ENCODE results near the gene NOC3L. TPM values are rescaled to one million over a fixed set of nuclear protein-coding genes. Genes with fewer than 3 reads are reported as not detected.

Gene NOC3L
- total and polyA plus RNA-seq, 10 of the 15 experiments (the other 5 are each of a cell fraction or from before 2014, with no cell fraction given) = 27.8 to 51.4 (median 40.5) TPM

GRCh38 chr10:94286901-94287300 is 75.8 kb downstream of the NOC3L start (continued):
- no peak for TF ChIP-seq ZNF687 (IDR thresholded peaks at IDR 0.05)
- TF ChIP-seq SUZ12 (IDR thresholded peaks at IDR 0.05; ENCODE audit: unreplicated experiment) = no peak
- TF ChIP-seq ATF7 (IDR thresholded peaks at IDR 0.05; ENCODE audit: low read depth) = no peak
- TF ChIP-seq ASH2L (IDR thresholded peaks at IDR 0.05; ENCODE audit: borderline replicate concordance, low read depth) = no peak
- TF ChIP-seq ELK1 (IDR thresholded peaks at IDR 0.05; ENCODE audit: low read depth, low read length) = no peak
- no peak for TF ChIP-seq MXI1 (IDR thresholded peaks at IDR 0.05; ENCODE audit: low read depth, low read length)

- Histone ChIP-seq H3K9ac (ENCODE audit: control insufficient read depth, insufficient read depth, low read length) (no peak overlapping the region), H3K79me2 (ENCODE audit: control insufficient read depth, insufficient read depth, low read length) (no peaks in the 10 kb centered on the region), H3K36me3 (ENCODE audit: control insufficient read depth in 2 of 2, insufficient read depth in 2 of 2, low read length in 1 of 2) (no peaks in the 10 kb centered on the region), H4K20me1 (ENCODE audit: control insufficient read depth, insufficient read depth) (no peaks in the 10 kb centered on the region), H3K27me3 (replicated peaks in 1 of 2; ENCODE audit: control insufficient read depth in 2 of 2, insufficient read depth in 2 of 2, low read length in 1 of 2) (no peaks in the 10 kb centered on the region), H3K4me1 (ENCODE audit: control insufficient read depth, insufficient read depth, low read length) (no peaks in the 10 kb centered on the region), H3K9me3 (replicated peaks; ENCODE audit: control insufficient read depth, insufficient read depth, low read length) (no peaks in the 10 kb centered on the region), H3K27ac (ENCODE audit: control insufficient read depth, insufficient read depth) (no peak overlapping the region), H3K4me2 (ENCODE audit: control insufficient read depth, insufficient read depth) (no peak overlapping the region), H3K4me3 (no peak overlapping the region), H2AFZ (ENCODE audit: control insufficient read depth, low read depth, low read length) (no peak overlapping the region)
- ChIA-PET SMC1A (ENCODE audit: uncharacterized antibody, unreplicated experiment) (interaction anchor here (0.5 kb wide), 1 partner anchor 159 kb away, joined by 3 read pairs; no protein-coding TSS in a partner anchor), POLR2A (no interaction called here), RAD21 (ENCODE audit: unreplicated experiment) (interaction anchor here (1.0 kb wide), 1 partner anchor 159 kb away, joined by 3 read pairs; no protein-coding TSS in a partner anchor), CTCF (interaction anchor here (1.0 to 1.7 kb wide), 2 partner anchors 35 to 159 kb away, joined by 3 to 9 read pairs; no protein-coding TSS in a partner anchor)
- intact Hi-C loops (cut with micrococcal nuclease; ENCODE audit: unreplicated experiment) = no loop called here
- TF ChIP-seq EED (IDR thresholded peaks at IDR 0.05; ENCODE audit: low read depth) = no peak
- ATAC-seq (no peak), FAIRE-seq (no peak), DNase-seq (ENCODE audit: low read depth, low spot score) (no peak)
- no TSS peak for BruUV-seq (replicated peaks)
- in situ Hi-C loops (cut with MboI) = no loop called here
- 79% methylated on average over 7 of the region's 7 CpGs for WGBS (ENCODE audit: insufficient coverage, insufficient replicate concordance, low lambda C conversion rate, missing lambda C conversion rate)
These were observed 77.5 kb downstream of the NOC3L start for GRCh38 chr10:94285271-94285670.

Other genes with a start within 250 kb of the NOC3L start
- 5.5 and 7.6 TPM in 2 replicates for gene TBC1D12, start 39.6 kb upstream of the NOC3L start, total RNA-seq (2014; rRNA removed)
- 5.5 and 6.2 TPM in 2 replicates for gene TBC1D12, start 39.6 kb upstream of the NOC3L start, total RNA-seq (2014; rRNA removed; fragmentation: Illumina TruSeq; extraction: Trizol)
- 4.8 and 5.3 TPM in 2 replicates for gene TBC1D12, start 39.6 kb upstream of the NOC3L start, total RNA-seq (2021)
- gene TBC1D12, start 39.6 kb upstream of the NOC3L start, polyA plus RNA-seq (2011; rRNA removed) = 7.5 and 11.9 TPM in 2 replicates
- gene TBC1D12, start 39.6 kb upstream of the NOC3L start, polyA plus RNA-seq (2014; fragmentation: Illumina TruSeq; extraction: Trizol) = 4.1 and 4.8 TPM in 2 replicates
- gene TBC1D12, start 39.6 kb upstream of the NOC3L start, polyA plus RNA-seq (2014; fragmentation: Nextera tagmentation; extraction: Ambion mirVana) = 1 to 10 TPM; 3.3 TPM
- 2.6 and 4.4 TPM in 2 replicates for gene TBC1D12, start 39.6 kb upstream of the NOC3L start, polyA plus RNA-seq (2014; rRNA removed)
- 1 to 10 TPM; 2.9 to 3.5 TPM for gene TBC1D12, start 39.6 kb upstream of the NOC3L start, polyA plus RNA-seq (2016; fragmentation: Nextera tagmentation; extraction: Ambion mirVana)
- 137 and 153 TPM in 2 replicates for gene HELLS, start 182.8 kb upstream of the NOC3L start, total RNA-seq (2014; rRNA removed)
- gene HELLS, start 182.8 kb upstream of the NOC3L start, total RNA-seq (2014; rRNA removed; fragmentation: Illumina TruSeq; extraction: Trizol) = 152 and 160 TPM in 2 replicates
- gene HELLS, start 182.8 kb upstream of the NOC3L start, total RNA-seq (2021) = 135 and 159 TPM in 2 replicates
- 102 and 137 TPM in 2 replicates for gene HELLS, start 182.8 kb upstream of the NOC3L start, polyA plus RNA-seq (2011; rRNA removed)
- gene HELLS, start 182.8 kb upstream of the NOC3L start, polyA plus RNA-seq (2014; fragmentation: Illumina TruSeq; extraction: Trizol) = 66.3 and 77.4 TPM in 2 replicates
- 10 to 100 TPM; 33.9 to 46.6 TPM for gene HELLS, start 182.8 kb upstream of the NOC3L start, polyA plus RNA-seq (2014; fragmentation: Nextera tagmentation; extraction: Ambion mirVana)
- 83.7 and 92.8 TPM in 2 replicates for gene HELLS, start 182.8 kb upstream of the NOC3L start, polyA plus RNA-seq (2014; rRNA removed)
- 100 to 1,000 TPM; 144 to 159 TPM for gene HELLS, start 182.8 kb upstream of the NOC3L start, polyA plus RNA-seq (2016; fragmentation: Nextera tagmentation; extraction: Ambion mirVana)

All from GM12878 (cell line).